GM19035 (cell line): Measurements from ENCODE around the gene TMEM232.
"Not testable (repeated sequence)": the region's sequence is repeated elsewhere in the genome, so short reads cannot be mapped to it uniquely, and the experiment has no call there.

Experiments used
- ATAC-seq: cut with Tn5 transposase; IDR thresholded peaks from one replicate; pipeline ENCODE4 v1.9.1; 2021; ENCODE audit not compliant: unreplicated experiment

The TMEM232 gene

DNA sequence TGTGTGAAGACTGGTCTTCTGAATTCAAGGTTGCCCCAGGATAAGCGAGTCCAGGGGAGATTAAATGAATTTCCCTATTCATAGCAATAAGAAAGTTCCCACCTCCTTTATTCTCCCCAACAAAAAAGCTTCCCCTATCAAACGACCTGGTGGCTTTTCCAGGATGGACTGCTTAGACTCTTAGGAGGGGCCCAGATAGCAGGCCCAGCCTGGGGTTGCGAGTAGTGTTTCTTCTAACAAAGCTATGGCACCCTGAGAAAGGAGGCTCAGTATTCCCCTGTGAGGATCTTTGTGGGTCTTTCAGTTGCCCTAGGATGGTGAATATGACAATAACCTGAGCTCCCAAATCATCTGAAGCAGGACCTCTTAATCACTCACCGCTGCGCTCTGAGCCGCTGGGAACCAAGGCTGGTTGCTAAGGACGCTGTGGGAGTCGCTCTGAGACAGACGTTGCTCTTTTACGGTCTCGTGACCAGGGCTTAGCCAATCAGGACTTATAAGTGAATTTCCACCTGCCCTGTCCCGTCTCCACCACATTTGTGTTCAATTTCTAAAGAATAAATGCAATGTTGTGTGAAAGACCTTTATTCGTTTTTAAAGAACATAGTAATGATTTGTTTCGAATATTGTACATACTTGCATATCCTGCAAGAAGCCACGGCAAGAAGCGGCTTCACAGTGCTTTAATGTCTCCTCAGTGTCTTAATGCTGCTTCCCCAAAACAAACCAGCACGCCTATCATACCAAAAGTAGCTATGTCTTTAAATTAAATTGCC, at the start of gene TMEM232:
TMEM232 (minus strand) TSS at position 423 of the 776 bp plus-strand sequence. CDS start 59,319 bp downstream, outside the sequence.
- ATAC-seq, result peak; percentile 100

- no peak for ATAC-seq
Measured at GRCh38 chr5:110770286-110770685, 43.8 kb upstream of the TMEM232 start.

DNA sequence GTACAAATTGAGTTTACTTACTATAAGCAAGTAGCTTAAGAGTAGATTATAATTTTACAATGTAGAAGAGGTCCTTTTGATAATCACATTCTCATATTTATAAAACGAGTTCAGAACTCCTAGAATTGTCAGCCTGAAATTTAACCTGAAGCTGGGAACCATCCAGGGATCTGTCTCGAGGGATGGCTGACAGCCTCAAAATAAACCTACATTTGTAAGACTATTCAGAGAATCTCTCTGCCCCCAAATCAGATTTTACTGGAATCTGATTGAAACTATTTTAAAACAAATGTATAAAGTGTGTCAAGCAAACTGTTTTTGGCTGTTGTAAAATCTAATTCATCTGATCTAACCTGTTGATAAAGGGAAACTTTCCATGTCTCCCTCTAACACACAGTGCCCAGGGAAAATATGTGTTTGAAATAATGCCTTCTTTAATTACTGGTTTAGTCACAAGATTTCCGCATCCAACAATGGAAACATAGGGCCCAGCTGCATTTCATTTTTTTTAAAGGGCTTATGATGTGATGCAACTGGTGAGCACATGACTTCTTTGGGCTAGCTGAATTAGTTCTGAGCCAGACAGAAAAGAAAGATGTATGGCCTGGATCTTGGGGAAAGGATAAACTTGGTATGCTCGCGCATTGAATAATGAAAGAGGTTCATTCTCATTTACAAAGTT, 42.7 kb upstream of the TMEM232 start:
- ATAC-seq, result no peak

GRCh38 chr5:110768138-110768860, 41.8 kb upstream of the TMEM232 start:
- ATAC-seq, result no peak

DNA sequence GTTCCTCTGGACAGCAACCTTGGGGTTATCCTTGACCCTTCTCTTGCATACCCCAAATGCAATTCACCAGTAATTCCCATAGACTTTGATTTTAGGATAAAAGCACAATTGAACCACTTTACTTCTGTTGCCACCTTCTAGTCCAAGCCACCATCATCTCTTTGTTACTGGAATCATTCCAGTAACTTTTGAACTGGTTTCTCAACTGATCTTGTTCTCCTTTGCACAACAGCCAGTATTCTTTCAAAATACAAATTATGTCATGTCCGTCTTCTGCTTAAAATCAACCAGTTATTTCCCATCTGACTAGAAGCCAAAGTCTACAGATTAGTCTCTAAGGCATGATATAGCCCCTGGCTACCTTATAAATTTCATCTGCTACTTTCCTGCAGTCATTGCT, 33.7 kb upstream of the TMEM232 start:
- no peak for ATAC-seq

GRCh38 chr5:110757118-110757729, 30.8 kb upstream of the TMEM232 start:
- ATAC-seq, result no peak

- no peak for ATAC-seq
Measured at GRCh38 chr5:110754181-110754580, 27.7 kb upstream of the TMEM232 start.

- ATAC-seq, result no peak
Measured at GRCh38 chr5:110753600-110753999, 27.1 kb upstream of the TMEM232 start.

DNA sequence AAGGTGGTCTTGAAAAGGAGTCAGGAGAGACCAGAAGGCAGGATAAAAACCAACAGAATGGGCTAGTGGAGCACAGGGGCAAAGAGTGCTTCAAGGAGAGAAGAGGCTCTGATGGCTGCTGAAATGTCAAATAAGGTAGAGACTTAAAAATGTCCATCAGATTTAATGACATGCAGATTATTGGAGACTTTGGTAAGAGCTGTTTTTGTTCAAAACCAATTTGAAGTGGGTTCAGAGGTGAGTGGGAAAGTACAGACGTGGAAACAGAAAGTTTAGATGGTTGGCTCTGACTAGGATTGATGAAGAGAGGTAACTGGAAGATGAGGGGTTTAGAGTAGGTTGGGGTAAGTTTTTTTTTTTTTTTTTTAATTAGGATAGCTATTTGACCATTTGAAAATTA, 26.5 kb upstream of the TMEM232 start:
- ATAC-seq, result peak; percentile 3

GRCh38 chr5:110751902-110752762, 25.7 kb upstream of the TMEM232 start:
- ATAC-seq, result peak; percentile 98

- peak; percentile 95 for ATAC-seq
Measured at GRCh38 chr5:110738812-110739651, 12.6 kb upstream of the TMEM232 start, which contains the start of gene SLC25A46. TSS of gene SLC25A46 (plus strand) at chr5:110739007. CDS start at chr5:110739120, 113 bp downstream.

DNA sequence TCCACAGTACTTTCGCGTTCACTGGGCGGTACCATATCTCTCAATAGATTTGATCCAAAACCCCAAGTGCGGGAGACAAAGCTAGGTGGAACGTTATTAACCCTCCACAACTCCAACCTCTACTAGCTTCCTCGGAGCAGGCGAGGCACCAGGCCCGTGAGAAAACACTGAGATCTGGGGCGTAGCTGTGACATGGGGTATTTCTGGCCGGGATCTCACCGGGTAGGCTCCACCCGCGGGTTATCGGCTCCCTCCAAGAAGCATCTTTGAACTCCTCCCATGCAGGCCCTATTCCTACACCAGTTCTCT, 12.0 kb upstream of the TMEM232 start:
- peak; percentile 65 for ATAC-seq

DNA sequence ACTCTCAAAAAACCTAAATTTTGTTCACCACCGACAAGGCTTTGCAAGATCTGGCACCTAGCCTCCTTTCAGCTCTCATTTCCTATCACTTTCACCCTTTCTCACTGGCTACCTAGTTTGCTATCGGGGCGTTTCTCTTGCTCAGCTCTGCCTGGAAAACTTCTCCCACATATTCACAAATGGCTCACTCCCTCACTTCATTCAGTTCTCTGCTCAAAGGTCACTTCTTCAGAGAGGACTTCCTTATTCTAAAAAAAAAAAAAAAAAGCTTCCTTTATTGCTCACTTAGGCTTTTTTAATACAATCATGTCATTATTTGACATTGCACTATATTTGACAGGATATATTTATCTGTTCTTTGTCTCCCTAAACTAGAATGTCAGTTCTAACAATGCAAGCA, 10.3 kb upstream of the TMEM232 start:
- ATAC-seq, result no peak

GRCh38 chr5:110735556-110735955, 9.1 kb upstream of the TMEM232 start:
- ATAC-seq, result no peak

GRCh38 chr5:110734101-110734500, 7.6 kb upstream of the TMEM232 start:
- ATAC-seq, result no peak

GRCh38 chr5:110731499-110731898, 5.0 kb upstream of the TMEM232 start:
- ATAC-seq, result not testable (repeated sequence)

GRCh38 chr5:110727025-110727314, 499 bp upstream of the TMEM232 start:
- peak; percentile 73 for ATAC-seq

DNA sequence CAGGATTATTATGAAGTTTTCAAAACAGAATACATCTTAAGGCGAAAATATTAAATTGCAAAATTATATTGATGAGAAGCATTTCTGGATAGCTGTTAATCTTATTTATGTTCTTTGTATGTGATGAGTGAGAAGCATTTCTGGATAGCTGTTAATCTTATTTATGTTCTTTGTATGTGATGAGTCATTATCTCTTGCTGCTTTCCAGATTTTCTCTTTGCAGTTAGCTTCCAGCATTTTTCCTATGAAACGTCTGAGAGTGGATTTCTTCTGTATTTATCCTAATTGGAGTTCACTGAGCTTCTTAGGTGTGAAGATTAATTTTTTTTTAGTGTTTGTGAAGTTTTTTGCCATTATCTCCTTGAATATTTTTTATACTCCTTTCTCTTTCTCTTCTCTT, 8.2 kb downstream of the TMEM232 start:
- no peak for ATAC-seq
